Femur (tissue), 1 donor: ENCODE data around the gene KATNAL1.
"Not testable (repeated sequence)": the region's sequence is repeated elsewhere in the genome, so short reads cannot be mapped to it uniquely, and the experiment has no call there.

Experiments used
- DNase-seq: peaks from one replicate; pipeline ENCODE4 v3.0.0-alpha.2; 2017

Gene KATNAL1

GRCh38 chr13:30290812-30291436 is 16.4 kb downstream of the KATNAL1 start:
- no peak for DNase-seq

GRCh38 chr13:30289533-30289932 is 17.8 kb downstream of the KATNAL1 start:
- no peak for DNase-seq

- not testable (repeated sequence) for DNase-seq
These were observed 21.3 kb downstream of the KATNAL1 start for GRCh38 chr13:30286059-30286458.

GRCh38 chr13:30276178-30276577 is 31.2 kb downstream of the KATNAL1 start:
- DNase-seq = no peak

- no peak for DNase-seq
These were observed 33.3 kb downstream of the KATNAL1 start for GRCh38 chr13:30274083-30274482.

GRCh38 chr13:30270035-30270434 is 37.3 kb downstream of the KATNAL1 start:
- DNase-seq = not testable (repeated sequence)

GRCh38 chr13:30268673-30269072 is 38.7 kb downstream of the KATNAL1 start:
- no peak for DNase-seq

- DNase-seq = no peak
These were observed 40.6 kb downstream of the KATNAL1 start for GRCh38 chr13:30266756-30267155.

- not testable (repeated sequence) for DNase-seq
These were observed 48.1 kb downstream of the KATNAL1 start for GRCh38 chr13:30259149-30259733.

GRCh38 chr13:30257468-30258099 is 49.8 kb downstream of the KATNAL1 start:
- DNase-seq = no peak

- no peak for DNase-seq
These were observed 50.5 kb downstream of the KATNAL1 start for GRCh38 chr13:30256713-30257467.

- DNase-seq = no peak
These were observed 51.7 kb downstream of the KATNAL1 start for GRCh38 chr13:30255696-30256095.

GRCh38 chr13:30253830-30254229 is 53.5 kb downstream of the KATNAL1 start:
- no peak for DNase-seq

- DNase-seq = no peak
These were observed 59.9 kb downstream of the KATNAL1 start for GRCh38 chr13:30247406-30247805.

- peak; percentile 76 for DNase-seq
These were observed 65.8 kb downstream of the KATNAL1 start for GRCh38 chr13:30241532-30241931.

- DNase-seq = no peak
These were observed 66.7 kb downstream of the KATNAL1 start for GRCh38 chr13:30240608-30241007.

- no peak for DNase-seq
These were observed 72.1 kb downstream of the KATNAL1 start for GRCh38 chr13:30235216-30235615.

GRCh38 chr13:30234619-30235162 is 72.7 kb downstream of the KATNAL1 start:
- no peak for DNase-seq

GRCh38 chr13:30224732-30225131 is 82.6 kb downstream of the KATNAL1 start:
- DNase-seq = no peak

GRCh38 chr13:30222254-30222653 is 85.1 kb downstream of the KATNAL1 start:
- no peak for DNase-seq

GRCh38 chr13:30216111-30216510 is 91.2 kb downstream of the KATNAL1 start:
- DNase-seq = no peak

- no peak for DNase-seq
These were observed 95.1 kb downstream of the KATNAL1 start for GRCh38 chr13:30212256-30212655.

- no peak for DNase-seq
These were observed 95.6 kb downstream of the KATNAL1 start for GRCh38 chr13:30211745-30212144.
